Glomerular visceral epithelial cell (primary cell): ENCODE data around the gene USP13.
"Not testable (repeated sequence)": the region's sequence is repeated elsewhere in the genome, so short reads cannot be mapped to it uniquely, and the experiment has no call there.

Experiments used
- DNase-seq: peaks from one replicate; pipeline ENCODE4 v3.0.0-alpha.2; 2016; ENCODE audit errors: extremely low spot score

USP13 gene

DNA sequence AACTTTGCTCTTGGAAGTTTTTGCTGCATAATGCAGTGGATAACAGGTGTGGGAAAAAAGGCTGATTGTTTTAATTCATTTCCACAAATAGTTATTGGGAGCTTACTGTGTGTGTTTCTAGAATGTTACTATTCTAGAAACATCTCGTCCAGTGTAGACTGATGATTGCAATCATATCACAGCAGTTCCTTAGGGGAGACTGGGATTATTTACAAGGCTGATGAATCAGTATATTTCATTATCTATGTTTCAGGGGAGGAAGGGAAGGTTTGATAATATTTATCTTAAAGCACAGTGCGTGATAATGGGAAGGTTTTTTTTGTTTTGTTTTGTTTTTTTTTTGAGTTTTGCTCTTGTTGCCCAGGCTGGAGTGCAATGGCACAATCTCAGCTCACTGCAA is 2.4 kb downstream of the USP13 start:
- DNase-seq = no peak

DNA sequence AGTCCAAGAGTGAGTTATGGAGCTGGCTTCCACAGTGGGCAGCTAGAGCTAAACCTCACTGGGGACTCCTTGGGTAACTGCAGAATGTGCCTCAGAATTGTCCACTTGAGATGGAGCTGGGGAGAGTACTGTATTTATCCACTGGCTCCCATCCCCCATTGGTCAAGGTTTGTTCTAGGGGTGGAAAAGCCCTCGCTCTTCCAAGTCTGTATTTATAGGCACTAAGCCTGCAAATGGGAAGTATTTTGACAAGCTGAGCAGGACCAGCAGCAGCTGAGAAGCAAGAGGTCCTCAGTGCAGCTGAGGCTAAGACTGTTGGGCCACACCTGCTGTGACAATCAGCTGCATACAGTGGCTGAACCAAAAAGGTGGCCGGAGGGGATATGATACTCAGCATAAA is 5.8 kb downstream of the USP13 start:
- DNase-seq = no peak

DNA sequence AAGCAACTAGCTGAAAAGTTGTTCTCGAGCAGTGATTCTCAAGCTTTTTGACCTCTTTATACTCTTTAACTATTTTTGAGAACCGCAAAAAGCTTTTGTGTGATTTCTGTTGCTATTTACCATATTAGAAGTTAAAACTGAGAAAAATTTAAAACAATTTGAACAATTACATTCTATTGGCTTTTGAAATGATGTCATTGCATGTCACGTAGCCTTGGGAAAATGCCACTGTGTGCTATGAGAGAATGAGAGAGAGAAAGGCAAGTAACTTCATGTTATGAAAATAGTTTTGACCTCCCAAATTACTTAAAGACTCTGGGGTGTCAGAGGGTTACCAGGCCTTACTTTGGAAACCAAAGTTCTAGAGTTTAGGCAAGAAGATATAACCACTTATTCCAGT is 8.0 kb downstream of the USP13 start:
- no peak for DNase-seq

DNA sequence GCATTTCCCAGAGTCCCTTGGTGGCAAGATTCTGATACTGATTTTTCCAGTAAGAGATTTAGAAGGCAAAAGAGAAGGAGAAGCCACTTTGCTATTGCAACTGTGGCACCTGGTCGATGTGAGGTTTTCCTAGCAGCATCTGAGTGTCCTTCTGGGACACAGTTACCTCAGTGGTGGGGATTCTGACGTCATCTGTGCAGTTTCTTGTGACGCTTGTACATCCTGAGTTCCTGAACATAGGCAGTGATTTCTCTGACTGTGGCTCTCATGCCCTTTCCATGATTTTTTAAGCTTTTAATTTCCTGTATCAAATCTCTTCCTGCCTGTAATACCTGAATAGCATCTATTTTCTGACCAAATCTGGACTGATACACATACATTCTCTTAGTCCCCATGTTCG is 8.9 kb downstream of the USP13 start:
- DNase-seq = no peak

DNA sequence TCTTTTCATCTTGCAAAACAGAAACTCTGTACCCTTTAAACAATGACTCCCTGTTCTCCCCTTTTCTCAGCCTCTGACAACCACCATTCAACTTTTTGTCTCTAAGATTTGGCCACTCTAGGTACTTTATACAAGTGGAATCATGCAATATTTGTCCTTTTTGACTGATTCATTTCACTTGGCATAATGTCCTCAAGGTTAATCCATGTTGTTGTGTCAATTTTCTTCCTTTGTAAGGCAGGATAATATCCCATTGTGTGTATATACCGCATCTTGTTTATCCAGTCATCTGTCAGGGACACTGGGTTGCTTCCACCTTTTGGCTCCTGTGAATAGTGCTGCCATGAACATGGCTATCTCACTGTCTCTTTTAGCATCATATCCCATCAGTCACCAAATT is 10.3 kb downstream of the USP13 start:
- DNase-seq = no peak

DNA sequence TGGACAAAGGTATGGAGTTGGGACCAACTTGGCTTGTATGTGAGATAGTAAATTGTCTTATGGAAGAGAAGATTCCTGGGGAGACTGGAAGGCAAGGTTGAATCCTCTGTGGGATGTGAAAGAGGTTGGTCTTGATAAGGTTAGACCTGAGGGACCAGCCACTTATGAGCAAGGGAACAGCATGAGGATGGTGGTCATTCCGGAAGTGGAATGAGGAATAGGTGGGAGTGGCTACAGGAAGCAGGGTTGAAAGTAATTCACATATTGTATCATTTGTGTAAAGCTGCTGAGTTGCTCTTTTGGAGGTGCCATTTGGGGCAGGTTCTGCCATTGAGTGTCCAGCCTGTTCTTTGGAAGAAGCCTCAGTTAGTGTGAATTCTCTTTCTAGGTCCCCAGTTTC is 13.2 kb downstream of the USP13 start:
- no peak for DNase-seq

DNA sequence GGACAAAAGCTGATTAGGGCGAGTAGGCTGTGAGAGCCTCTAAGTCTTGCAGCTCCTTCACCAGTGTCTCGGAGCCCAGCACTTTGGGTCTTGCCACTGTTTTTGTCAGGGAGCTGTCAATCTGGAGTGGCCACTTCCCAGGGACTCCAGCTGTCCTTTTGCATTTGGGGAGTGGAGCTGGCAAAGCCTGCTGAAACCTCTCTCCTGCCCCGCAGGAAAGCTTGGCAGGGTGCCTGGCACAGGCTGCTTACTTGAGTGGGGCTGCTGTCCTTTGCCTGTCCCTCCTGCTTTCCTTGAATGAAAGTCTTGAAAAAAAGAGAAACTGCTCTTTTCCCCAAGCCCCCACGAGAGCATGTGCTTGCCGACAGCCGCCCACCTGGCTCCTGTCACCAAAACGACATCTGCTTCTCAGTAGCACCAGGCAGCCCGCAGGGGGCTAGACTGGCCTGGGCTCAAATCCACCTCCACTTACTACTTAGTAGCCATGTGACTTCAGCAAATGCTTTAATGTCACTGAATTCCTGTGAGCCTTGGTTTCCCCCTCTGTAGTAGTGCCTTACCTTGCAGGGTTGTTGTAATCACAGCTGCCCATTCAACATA is 13.7 kb downstream of the USP13 start:
- no peak for DNase-seq

DNA sequence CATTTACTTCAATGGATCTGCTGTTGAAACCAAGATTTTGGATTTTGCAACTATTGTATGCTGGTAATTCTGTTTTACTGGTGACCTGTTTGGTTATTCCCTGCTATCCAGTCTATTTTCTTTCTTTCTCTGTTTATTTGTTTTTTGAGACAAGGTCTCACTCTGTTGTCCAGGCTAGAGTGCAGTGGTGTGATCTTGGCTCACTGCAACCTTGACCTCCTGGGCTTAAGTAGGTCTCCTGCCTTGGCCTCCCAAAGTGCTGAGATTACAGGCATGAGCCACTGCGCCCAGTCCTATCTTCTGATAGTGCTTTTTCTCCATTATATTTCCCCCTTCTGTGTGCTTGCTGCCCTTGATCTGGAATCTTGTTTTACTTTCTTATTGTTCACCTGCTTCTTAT is 15.6 kb downstream of the USP13 start:
- no peak for DNase-seq

DNA sequence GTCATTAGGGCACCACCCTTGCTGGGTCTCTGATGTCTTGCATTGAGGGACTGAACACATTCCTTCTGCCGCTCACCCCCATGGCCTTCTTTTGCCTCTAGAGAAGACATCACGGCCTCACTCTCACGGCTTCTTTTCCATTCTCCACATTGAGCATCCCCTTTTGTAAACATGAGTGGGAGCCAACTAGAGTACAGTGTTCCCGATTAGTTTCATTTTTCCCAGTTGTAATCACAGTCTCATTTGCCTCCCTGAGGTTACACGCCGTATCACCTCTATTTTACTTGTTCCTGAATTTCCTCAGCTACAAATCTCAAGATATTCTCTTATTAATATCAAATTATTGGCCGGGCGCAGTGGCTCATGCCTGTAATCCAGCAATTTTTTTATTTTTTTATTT is 17.5 kb downstream of the USP13 start:
- DNase-seq = no peak

DNA sequence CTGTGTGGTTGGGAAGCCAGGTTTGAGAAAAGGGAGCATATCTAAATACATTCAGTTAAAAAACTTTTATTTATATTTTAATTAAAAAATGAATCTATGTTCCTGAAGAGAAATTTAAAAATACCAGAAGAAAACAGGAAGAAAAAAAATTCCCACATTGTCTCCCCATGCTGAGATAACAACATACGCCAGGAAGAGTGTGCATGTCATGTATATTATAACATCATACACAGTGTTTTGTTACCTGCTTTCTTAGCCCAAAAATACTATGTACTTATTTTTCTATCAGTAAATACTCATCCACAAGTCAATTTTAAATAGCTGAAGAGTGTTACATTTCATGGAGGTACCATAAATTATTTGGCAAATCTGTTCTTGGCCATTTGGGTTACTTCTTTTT is 18.5 kb downstream of the USP13 start:
- no peak for DNase-seq

DNA sequence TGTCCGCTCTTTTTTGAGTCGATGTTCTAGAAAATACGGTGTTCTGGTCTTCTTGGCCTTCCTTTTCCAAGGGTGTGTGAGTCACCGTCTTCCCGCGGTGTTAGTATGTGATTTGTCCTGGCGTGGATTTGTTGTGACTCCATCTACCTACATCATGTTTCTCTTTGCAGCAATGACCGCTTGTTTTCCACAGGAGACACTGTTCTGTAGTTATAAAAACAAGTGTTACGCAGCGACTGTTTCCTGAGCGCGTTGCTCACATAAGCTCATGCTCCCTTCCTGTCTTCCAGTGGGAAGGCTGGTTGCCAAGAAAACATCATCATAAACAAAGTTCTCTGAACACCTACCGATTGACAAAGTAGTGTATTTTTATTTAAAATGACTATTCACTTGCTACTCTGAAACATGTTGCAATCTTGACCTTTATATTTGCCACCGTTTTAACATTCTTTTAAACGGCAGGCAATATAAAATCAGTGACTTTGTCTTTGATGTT is 19.0 kb downstream of the USP13 start:
- no peak for DNase-seq

DNA sequence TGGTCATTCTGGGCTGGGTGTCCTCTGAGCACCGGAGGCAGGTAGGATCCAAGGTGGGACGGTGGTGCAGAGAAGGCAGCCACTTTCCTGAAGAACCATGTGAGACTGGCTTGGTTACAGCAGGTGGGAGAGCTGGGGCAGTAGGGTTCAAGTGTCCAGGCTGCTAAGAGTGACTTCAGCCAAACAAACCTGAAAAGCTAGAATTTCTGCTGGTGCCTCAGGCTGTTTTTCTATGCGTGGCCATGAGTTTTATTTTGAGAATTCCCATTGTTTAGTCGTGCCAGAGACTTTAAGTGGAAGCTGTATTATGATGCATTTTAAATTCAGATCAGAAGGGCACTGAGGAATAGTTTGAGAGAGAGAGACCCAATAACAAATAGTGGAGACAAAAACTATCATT is 20.1 kb downstream of the USP13 start:
- DNase-seq = no peak

DNA sequence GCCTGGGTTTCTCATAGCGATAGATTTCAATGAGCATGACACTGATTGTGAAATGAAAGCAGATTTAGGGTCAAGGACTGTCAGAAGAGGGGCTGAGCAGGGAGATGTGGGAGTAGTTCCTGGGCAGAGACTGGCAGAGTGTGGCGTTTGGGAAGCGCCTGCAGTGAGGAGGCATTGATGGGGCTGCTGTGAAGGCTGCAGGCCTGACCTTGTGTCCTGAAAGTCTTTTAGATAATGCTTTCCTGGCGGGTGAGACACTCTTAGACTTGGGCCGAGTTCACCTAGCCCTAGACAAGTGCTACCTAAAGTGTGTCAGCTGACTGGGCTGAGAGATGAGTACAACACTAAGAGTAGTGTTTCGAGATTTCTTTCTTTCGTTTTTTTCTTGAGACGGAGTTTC is 20.7 kb downstream of the USP13 start:
- DNase-seq = no peak

DNA sequence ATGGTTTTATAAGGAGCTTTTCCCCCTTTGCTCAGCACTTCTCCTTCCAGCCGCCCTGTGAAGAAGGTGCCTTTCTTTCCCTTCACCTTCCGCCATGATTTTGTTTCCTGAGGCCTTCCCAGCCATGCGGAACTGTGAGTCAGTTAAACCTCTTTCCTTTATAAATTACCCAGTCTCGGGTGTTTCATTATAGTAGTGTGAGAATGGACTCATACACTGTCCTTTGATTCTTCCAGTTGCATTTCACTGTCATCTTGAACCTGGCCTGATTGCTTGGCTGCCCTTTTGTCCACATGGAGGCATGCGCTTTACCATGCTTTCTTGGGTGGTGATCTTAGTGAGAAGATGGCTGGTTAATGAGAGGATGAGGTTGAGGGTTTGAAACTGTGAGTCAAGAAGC is 23.2 kb downstream of the USP13 start:
- DNase-seq = peak; percentile 23

DNA sequence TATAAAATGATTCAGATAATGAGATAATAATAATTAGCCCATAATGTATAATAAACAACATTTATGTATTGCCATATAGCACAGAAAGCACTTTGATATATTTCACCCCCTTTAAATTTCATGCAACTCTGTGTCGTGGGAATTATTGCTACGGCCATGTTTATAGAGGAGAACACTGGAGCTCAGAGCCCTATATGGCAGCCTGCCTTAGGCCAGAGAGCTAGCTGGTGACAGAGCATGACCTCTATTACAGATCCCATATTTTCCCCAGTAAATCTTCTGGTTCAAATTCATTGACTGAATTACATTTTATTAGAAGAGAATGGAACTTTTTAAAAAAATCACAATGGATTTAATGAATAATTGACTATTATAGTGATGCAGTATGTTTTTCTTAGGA is 25.0 kb downstream of the USP13 start:
- no peak for DNase-seq

DNA sequence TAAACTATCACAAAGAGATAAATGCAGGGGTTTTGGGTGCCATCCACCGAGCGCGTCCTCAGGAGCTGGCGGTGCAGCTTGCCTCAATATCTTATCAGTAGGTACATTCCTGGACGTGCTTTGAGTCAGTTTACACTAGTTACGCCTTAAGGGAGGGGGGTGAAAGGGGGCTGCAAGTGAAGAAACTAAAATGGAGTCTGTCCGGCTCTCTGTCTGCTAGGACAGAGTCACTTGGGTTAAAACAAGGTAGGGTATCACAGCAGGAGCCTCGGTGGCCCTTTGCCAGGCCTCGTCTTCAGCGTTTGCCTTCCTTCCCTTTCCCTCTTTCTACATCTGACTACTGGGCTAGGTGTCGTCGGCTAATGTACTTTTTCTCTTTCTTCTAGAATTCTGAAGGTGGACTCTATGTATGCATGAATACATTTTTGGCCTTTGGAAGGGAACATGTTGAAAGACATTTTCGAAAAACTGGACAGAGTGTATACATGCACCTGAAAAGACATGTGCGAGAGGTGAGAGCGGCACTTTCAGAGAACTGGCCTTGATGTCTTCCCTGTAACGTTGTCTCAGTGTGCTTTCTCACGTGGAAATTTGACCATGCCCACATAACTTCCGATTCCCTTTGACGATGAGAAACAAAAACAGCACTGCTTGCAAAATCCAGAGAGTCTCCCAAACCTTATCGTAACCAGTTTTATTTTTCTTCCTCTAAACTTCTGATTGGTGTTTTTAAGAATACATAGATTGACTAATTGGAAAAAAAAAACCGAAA is 28.8 kb downstream of the USP13 start:
- no peak for DNase-seq

DNA sequence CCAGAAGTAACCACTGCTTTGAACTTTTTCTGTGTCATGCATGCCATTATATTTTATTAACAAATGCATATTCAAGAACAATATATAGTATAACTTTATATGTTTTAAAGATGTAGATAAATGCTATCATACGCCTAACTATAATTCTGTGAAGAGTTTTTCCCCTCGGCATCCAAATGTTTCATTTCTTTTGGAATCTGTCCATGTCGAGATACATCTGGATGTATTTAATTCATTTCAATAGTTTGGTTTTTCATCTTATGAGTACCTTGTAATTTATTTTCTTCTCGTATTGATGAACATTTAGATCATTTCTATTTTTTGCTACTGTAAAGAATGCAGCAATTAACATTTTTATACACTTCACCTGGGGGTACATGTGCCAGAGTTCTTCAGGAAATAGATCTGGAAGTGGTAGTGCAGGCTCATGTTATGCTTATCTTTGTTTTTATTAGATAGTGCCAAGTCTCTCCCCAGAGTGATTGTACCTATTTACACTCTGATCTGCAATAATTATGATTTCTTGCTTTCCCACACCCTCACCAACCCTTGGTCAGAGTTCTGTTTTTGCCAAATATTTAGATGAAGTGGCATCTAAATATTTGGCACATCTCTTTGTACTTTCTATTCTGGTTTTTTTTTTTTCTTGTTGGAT is 29.7 kb downstream of the USP13 start:
- no peak for DNase-seq

DNA sequence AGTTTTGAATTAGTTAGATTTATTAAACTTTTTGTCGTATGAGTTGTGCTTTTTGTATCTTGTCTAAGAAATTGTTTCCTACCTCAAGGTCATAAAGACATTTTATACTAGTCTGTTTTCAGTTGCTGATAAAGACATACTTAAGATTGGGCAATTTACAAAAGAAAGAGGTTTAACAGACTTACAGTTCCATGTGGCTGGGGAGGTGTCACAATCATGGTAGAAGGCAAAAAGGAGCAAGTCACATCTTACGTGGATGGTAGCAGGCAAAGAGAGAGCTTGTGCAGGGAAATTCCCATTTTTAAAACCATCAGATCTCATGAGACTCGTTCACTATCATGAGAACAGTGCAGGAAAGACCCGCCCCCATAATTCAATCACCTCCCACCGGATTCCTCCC is 30.4 kb downstream of the USP13 start:
- not testable (repeated sequence) for DNase-seq

DNA sequence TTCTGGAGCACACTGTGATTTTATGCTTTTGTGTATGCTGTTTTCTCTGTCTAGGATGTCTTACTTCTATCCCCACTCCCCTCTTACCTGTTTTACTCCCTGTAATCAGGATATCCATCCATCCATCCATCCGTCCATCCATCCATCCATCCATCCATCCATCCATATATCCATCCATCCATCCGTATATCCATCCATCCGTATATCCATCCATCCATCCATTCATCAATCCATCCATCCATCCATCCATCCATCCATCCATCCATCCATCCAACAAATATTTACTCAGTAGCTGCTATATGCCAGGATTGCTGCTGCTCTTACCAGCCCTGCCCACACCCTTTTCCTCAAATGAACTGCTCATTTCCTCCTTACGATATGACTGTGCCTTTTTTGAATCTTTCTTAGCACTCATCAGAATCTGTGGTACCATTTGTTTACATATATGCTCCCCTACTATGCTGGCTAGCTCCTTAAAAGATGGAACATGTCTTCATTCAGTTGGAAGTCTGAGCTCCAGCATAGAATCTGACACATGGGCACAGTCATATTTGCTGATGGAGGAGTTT is 35.2 kb downstream of the USP13 start:
- DNase-seq = no peak

DNA sequence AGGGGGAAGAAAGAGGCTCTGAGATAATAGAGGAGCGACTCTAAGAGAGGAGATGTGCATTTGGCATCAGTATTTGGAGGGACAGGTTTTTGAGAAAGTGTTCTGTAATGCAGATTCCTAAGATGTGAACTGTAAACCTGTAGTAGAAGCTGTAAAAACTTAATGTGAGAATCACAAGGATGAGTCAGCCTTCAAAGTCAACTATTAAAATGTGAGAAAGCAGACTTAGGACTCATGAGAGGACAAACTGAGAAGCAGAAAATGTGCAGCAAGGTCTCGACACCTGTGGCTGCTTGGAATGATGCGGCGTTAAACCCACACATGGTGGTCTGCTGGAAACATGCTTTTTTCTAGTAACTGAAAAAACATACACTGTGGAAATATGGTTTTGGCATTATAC is 36.0 kb downstream of the USP13 start:
- no peak for DNase-seq

DNA sequence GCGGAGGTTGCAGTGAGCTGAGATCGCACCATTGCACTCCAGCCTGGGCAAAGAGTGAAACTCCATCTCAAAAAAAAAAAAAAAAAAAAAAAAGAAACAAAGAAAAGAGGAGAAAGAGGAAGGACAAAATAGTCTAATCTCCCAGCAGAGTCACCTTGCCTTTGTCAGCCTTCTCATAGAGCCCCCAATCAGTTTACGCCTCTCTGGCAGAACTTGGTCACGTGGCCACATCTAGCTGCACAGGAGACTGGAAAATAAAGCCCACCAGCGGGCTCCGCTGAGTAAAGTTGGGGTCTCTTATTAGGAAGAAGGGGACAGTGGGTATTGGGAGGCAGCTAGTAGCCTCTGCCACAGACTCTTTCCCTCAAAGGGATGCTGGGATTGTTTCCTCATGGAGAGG is 41.9 kb downstream of the USP13 start:
- DNase-seq = no peak

DNA sequence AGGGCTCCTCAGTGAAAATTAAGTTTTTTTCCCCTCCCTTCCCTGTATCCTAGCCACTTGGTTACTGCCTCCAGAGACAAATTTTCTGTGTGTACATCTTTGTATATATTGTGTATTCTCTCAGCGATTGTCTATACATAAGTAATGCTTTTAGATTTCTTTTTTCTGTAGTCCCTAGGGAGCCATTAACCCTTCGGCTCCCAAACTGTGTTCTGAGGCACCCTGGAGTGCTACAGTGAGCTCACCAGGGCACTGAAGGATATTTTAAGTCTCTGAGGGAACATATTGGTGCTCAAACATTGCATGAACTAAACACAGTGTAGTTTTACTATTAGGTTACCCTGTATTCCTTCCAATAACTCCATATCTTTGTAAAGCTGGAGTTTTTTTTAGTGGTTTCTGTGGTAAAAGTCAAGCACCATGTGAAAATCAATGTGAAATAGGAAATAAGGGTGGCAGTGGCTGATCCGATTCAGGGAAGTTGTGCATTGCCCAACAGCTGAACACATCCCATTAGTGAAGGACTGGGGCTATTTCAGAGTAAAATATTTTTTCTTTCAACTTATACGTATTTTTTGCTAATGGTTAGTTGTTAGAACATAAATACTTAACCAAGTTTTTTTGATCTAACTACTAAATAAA is 43.0 kb downstream of the USP13 start:
- no peak for DNase-seq
